ENCODE results near the gene NHEJ1. TPM values are rescaled to one million over a fixed set of nuclear protein-coding genes. Genes with fewer than 3 reads are reported as not detected.
A peak's percentile ranks its signal among the peaks of the same experiment; 100 is the strongest.

The NHEJ1 gene
- total RNA-seq, 4 donors from 2014 or later = 8.6 to 13.8 (median 11.9) TPM

GRCh38 chr2:219175486-219175885 lies 14.9 kb upstream of the NHEJ1 start:
- Histone ChIP-seq H3K4me3 (replicated peaks in 1 of 3) (peak overlapping the region in 1 of 3 donors; percentile 97), H3K27ac (peak overlapping the region in 2 of 3 donors; percentile 98 to 99), H3K4me1 (peaks cover 21 to 34% of the 10 kb centered on the region in 2 donors), H3K27me3 (no peaks in the 10 kb centered on the region), H3K9me3 (no peaks in the 10 kb centered on the region), H3K36me3 (peaks cover 34 to 40% of the 10 kb centered on the region in 2 donors)
- WGBS, 2 donors = 84% methylated on average over 7 of the region's 7 CpGs
- DNase-seq = no peak
- intact Hi-C loops (cut with DNase I) = loop anchor here (5.0 kb wide), 1 partner anchor 37 kb away; no protein-coding TSS in a partner anchor
- TF ChIP-seq CTCF (IDR thresholded peaks at IDR 0.05) (no peak), POLR2A (IDR thresholded peaks at IDR 0.05) (no peak)

GRCh38 chr2:219174801-219175200 lies 14.2 kb upstream of the NHEJ1 start:
- no peak for DNase-seq
- Histone ChIP-seq H3K9me3 (no peaks in the 10 kb centered on the region), H3K4me3 (replicated peaks in 1 of 3) (no peak overlapping the region), H3K27me3 (no peaks in the 10 kb centered on the region), H3K27ac (no peak overlapping the region), H3K4me1 (peaks cover 21 to 34% of the 10 kb centered on the region in 2 donors), H3K36me3 (peaks cover 30 to 33% of the 10 kb centered on the region in 2 donors)
- WGBS, 2 donors = 91 to 96% methylated on average over 7 of the region's 7 CpGs
- TF ChIP-seq CTCF (IDR thresholded peaks at IDR 0.05) (no peak), POLR2A (IDR thresholded peaks at IDR 0.05) (no peak)
- intact Hi-C loops (cut with DNase I) = loop anchor here (5.0 kb wide), 1 partner anchor 38 kb away; no protein-coding TSS in a partner anchor

- Histone ChIP-seq H3K4me3 (replicated peaks in 1 of 3) (no peak overlapping the region), H3K4me1 (peaks cover 16 to 27% of the 10 kb centered on the region in 2 donors), H3K27me3 (no peaks in the 10 kb centered on the region), H3K36me3 (peaks cover 30% of the 10 kb centered on the region in 2 donors), H3K27ac (no peak overlapping the region), H3K9me3 (no peaks in the 10 kb centered on the region)
- TF ChIP-seq CTCF (IDR thresholded peaks at IDR 0.05) = no peak
- DNase-seq = no peak
- 97% methylated on average over 3 of the region's 3 CpGs for WGBS, 2 donors
- intact Hi-C loops (cut with DNase I) = no loop called here
Observed at GRCh38 chr2:219174146-219174545, 13.5 kb upstream of the NHEJ1 start.

GRCh38 chr2:219173176-219173575 lies 12.6 kb upstream of the NHEJ1 start:
- intact Hi-C loops (cut with DNase I) = no loop called here
- H3K27ac ChIP-seq = no peak overlapping the region
- no peak for DNase-seq
- peaks cover 9 to 22% of the 10 kb centered on the region in 2 donors for H3K4me1 ChIP-seq
- 93 to 99% methylated on average over 6 of the region's 6 CpGs for WGBS, 2 donors
- TF ChIP-seq POLR2A (IDR thresholded peaks at IDR 0.05) (no peak), CTCF (IDR thresholded peaks at IDR 0.05) (no peak)
- no peak overlapping the region for H3K4me3 ChIP-seq (replicated peaks in 1 of 3)
- no peaks in the 10 kb centered on the region for H3K9me3 ChIP-seq
- H3K27me3 ChIP-seq = no peaks in the 10 kb centered on the region
- peaks cover 30% of the 10 kb centered on the region in 2 donors for H3K36me3 ChIP-seq

GRCh38 chr2:219172231-219173154 lies 11.9 kb upstream of the NHEJ1 start:
- Histone ChIP-seq H3K9me3 (no peaks in the 10 kb centered on the region), H3K36me3 (peaks cover 30% of the 10 kb centered on the region in 2 donors), H3K4me3 (replicated peaks in 1 of 3) (no peak overlapping the region), H3K4me1 (peaks cover 9 to 22% of the 10 kb centered on the region in 2 donors), H3K27ac (peak overlapping the region in 2 of 3 donors; percentile 44 to 59), H3K27me3 (no peaks in the 10 kb centered on the region)
- no peak for TF ChIP-seq POLR2A (IDR thresholded peaks at IDR 0.05)
- no peak for TF ChIP-seq CTCF (IDR thresholded peaks at IDR 0.05)
- DNase-seq = no peak
- WGBS, 2 donors = 89 to 90% methylated on average over 16 of the region's 16 CpGs
- intact Hi-C loops (cut with DNase I) = no loop called here
